MM.1S (cell line): Measurements from ENCODE around the gene PKHD1.

Experiments
- EZH2 ChIP-seq: fragments of 300-600 bp; sonication (generic); optimal IDR thresholded peaks from 2 replicates; pipeline ENCODE3; 2017; ENCODE audit warnings: low read depth, mild to moderate bottlenecking, antibody characterized with exemption, low read length, mixed read lengths
- EZH2phosphoT487 ChIP-seq: fragments of 300-600 bp; sonication (generic); IDR thresholded peaks from 2 replicates; pipeline ENCODE4 v1.6.1; 2018; ENCODE audit warnings: antibody characterized with exemption, low read length
- TF ChIP-seq, protein P1 (sequence below): fragments of 300-600 bp; sonication (generic); IDR thresholded peaks from 2 replicates; pipeline ENCODE4 v1.5.1; 2016; ENCODE audit warnings: antibody characterized with exemption, low read length, mixed read lengths

DNA sequence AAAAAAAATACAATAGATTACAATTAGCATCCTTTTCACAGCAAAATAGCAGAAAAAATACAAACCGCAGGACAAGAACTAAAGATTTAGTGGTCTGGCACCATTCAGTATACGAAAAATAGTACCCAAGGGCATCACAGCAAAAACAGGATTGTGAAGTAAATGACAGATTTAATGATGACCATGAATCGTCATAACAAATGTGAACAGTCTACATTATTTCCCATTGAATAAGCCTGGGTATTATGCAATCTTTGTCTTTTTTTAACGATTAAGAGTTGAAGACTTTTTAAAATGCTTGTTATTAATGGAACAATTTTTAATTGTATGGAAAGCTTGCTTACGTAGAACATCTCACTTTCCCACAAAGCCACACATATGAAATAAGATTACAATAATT is 432.8 kb downstream of the PKHD1 start:
- TF ChIP-seq, protein P1, sequence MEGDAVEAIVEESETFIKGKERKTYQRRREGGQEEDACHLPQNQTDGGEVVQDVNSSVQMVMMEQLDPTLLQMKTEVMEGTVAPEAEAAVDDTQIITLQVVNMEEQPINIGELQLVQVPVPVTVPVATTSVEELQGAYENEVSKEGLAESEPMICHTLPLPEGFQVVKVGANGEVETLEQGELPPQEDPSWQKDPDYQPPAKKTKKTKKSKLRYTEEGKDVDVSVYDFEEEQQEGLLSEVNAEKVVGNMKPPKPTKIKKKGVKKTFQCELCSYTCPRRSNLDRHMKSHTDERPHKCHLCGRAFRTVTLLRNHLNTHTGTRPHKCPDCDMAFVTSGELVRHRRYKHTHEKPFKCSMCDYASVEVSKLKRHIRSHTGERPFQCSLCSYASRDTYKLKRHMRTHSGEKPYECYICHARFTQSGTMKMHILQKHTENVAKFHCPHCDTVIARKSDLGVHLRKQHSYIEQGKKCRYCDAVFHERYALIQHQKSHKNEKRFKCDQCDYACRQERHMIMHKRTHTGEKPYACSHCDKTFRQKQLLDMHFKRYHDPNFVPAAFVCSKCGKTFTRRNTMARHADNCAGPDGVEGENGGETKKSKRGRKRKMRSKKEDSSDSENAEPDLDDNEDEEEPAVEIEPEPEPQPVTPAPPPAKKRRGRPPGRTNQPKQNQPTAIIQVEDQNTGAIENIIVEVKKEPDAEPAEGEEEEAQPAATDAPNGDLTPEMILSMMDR = no peak
- no peak for TF ChIP-seq EZH2
- no peak for TF ChIP-seq EZH2phosphoT487
